Measurements from ENCODE around the gene GARNL3.

GARNL3 gene

DNA sequence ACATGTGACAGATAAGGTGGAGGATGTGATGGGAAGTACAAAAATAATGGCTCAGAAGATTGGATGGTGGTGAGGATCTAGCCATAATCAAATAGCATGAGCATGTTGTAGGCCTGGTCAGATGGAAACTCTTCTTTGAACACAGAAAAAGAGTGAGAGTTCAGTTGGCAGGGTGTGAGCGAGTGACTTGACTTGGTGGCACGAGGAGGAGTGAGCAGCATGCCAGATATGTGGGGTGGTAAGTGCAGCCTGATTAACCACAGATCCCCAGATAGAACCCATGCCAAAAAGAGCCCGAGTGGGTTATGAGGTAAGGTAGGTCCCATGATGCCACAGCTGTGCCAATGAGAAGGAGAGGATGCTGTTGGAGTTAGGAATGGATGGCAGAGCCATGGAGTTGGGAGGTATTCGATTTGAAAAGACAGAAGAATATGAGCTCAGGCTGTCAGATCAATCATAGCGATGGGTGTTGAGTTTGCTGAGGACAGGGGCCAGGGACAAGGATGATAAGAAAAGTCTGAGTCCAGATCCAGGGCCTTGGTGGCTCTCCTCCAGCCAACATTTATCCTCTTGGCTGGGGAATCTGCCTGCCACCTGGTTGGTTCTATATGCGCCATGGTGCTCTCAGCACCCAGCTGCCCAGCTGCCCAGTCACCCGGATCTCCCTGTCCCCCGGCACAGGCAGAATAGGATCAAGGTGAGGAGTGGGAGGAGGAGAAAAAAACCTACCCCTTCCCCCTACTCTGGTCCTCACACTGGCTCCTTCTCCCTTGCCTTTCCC, 16.5 kb downstream of the GARNL3 start:
- DNase-seq: no peak

DNA sequence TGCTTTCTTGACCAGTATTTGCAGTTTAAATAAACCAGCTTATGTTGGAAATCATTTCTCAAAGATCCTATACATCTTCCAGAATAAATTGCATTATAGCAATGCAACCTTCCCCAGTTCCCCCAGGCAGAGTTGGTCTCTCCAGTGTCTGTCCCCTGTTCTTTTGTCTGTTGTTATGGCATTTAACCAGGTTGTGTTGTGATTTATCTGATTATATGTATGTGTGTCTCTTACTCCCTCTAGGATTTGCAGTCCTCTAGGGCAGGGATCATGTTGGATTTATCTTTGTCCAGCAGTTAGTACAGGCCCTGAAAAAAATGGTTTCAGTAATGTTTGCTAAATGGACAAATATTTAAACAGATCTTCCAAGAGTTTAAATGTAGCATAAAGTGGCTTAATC, 17.3 kb downstream of the GARNL3 start:
- DNase-seq: no peak

DNA sequence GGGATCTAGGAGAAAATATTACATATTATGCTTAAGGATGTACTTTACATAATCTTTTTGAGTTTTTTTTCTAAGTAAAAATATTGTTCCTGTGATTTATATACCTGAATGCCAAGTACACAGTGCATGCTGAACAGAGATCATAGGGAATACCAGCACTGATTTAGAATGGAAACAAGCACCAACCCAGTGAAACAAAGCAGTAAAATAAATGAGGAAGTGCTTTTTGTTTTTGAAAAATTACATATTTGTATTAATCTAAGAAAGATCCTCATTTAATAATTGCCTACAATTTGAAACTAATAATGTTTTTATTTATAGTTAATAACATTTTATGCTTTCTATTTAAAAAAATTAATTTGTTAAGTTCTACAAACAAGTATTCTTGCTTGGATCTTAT, 18.0 kb downstream of the GARNL3 start:
- DNase-seq: no peak

- DNase-seq: no peak
Measured at GRCh38 chr9:127283135-127283534, 18.6 kb downstream of the GARNL3 start.

- DNase-seq: peak; percentile 39
Measured at GRCh38 chr9:127283917-127284497, 19.4 kb downstream of the GARNL3 start.

DNA sequence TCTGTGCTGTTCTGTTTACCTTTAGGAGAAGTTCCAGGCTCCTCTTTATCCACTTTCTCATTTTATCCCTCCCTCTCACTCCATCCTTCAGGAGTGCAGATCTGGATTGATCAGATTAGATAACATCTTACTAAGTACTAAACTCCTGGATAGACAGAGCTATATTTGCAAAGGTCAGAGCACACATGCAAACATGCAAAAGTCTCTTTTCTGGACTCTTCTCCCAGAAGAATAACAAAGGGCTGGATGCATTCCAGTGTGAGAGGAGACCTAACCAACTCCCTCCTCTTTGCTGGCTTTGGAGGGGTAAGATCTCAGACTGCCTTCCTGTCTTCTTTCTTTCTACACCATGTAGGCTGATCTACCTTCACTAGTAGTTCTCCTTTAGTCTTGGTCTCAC, 21.4 kb downstream of the GARNL3 start:
- no peak for DNase-seq

- DNase-seq: no peak
Measured at GRCh38 chr9:127290561-127291065, 26.0 kb downstream of the GARNL3 start.

DNA sequence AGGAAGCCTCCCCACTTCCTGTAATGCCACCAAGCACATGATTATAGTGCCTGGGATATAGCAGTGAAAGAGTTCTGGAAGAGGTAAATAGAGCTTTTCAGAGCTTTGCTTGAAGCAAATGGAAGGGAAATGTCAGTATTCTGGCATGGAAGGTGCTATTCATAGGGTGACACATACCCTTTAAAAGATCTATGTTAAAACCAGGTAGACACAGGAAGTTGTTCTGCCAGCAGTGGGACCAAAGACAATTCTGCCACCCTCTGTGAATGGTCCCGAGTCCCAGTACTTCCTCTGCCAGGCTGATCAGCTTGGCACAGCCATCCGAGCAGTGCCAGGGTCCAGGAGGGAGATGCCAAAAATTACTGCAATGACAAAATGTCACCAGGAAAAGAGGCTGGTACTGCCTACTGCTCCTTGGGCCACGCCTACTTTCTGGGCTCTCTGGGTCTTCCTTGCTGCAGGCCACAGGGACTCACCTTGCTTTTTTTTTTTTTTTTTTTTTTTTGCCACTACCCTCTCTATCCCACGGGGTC, 26.7 kb downstream of the GARNL3 start:
- no peak for DNase-seq

- no peak for DNase-seq
Measured at GRCh38 chr9:127292415-127292814, 27.8 kb downstream of the GARNL3 start.

GRCh38 chr9:127293328-127293727, 28.8 kb downstream of the GARNL3 start:
- no peak for DNase-seq

DNA sequence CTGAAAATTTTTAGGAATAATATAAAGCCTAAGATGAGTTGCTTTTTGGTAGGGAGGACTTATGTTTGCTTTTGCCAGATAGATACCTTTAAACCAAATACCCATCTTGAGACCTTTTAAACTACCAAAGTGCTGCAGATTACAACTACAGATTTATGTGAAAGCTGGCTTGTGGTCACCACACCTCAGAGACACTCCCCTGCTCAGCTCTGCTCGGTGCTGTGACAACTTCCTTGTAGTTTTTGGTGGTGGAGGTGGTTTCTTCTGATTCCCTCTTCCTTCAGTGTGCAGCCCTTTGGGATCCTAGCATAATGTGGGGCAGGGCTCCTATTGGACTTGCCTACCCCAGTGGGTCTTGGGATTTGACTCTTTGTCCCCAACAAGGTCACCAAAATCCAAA, 29.2 kb downstream of the GARNL3 start:
- no peak for DNase-seq

GRCh38 chr9:127295005-127295404, 30.4 kb downstream of the GARNL3 start:
- DNase-seq: no peak

GRCh38 chr9:127300886-127301447, 36.4 kb downstream of the GARNL3 start:
- DNase-seq: no peak

DNA sequence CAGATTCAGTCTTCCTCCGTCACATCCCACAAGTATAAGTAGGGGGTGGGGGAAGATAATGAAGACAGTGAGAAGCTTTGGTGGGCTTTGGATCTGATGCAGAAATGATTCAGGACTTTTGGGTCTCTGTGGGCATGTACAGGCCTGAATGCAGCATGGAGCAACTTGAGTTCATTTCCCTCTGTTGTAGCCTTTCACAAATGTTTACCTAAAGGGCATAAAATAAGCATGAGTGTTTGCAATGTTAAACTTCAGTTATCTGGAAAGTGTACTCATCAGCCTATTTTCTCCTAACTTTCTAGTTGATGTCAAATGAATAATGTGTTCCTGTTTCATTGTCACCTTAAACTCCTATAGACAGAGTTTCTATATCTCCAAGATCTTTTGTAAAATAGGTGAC, 39.3 kb downstream of the GARNL3 start:
- no peak for DNase-seq

DNA sequence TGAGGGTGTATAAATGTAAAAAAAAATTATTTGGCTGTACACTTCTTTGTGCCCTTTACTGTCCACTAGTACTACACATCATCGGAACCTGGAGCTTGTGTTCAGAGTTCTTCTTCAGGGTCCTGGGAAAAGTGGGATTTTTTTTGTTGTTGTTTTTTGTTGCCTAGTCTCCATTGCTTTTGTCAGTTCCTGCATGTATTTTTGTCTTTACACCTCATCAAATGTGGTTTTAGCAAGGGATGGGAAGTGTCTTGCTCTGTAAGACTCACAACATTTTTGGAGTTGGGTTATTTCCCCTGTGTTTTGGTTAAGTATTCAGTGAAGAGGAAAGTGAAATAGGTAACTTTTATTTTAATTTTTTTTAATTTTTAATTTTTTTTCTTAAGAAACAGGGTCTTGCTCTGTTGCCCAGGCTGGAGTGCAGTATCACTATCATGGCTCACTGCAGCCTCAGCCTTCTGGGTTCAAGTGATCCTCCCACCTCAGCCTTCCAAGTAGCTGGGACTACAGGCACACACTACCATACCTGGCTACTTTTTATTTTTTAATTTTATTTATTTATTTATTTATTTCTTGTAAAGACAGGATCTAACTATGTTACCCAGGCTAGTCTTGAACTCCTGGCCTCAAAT, 40.7 kb downstream of the GARNL3 start:
- DNase-seq: no peak

GRCh38 chr9:127305838-127306226, 41.3 kb downstream of the GARNL3 start:
- DNase-seq: no peak

DNA sequence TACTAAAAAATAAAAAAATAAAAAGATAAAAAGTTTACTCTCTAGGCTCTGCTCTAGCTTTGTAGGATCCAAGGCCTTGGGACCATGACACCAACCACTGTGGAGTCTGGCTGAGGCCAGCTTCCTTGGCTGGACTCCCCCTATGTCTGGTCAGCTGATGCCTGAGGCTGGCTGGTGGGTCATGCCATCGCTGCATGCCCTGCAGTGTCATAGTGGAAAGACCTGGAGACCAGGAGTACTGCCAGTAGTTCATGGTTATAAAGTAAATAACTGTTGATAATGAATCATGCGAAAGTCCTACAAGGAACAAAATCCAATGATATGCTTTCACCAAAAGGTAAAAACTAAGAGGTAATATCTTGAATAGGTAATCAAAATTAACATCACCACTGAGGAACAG, 43.2 kb downstream of the GARNL3 start:
- no peak for DNase-seq

- peak; percentile 41 for DNase-seq
Measured at GRCh38 chr9:127308652-127309434, 44.3 kb downstream of the GARNL3 start.

- no peak for DNase-seq
Measured at GRCh38 chr9:127309715-127310114, 45.1 kb downstream of the GARNL3 start.

- DNase-seq: no peak
Measured at GRCh38 chr9:127311239-127311741, 46.7 kb downstream of the GARNL3 start.

DNA sequence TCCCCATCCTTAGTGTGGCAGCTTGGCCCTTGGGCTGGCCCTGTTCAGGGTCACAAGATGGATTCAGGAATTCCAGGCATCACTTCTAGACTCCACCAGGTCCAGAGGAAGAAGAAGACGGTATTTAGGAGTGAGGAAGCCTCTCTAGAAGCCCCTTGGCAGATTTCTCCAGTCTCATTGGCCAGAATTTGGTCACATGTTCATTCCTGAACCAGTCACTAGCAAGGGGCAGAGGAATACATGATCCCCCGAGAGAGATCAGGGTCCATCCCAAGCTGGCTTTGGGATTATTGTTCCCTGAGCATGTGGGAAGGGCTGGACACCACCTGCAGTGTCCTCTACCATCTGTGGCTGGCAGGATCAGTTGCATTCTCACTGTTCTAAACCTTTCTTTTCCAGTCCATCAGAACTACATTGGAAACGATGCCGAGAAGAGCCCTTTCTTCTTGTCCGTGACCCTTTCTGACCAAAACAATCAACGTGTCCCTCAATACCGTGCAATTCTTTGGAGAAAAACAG, 48.5 kb downstream of the GARNL3 start:
- DNase-seq: no peak

- DNase-seq: no peak
Measured at GRCh38 chr9:127314911-127315310, 50.3 kb downstream of the GARNL3 start.
